Right ventricle myocardium inferior (tissue), 1 donor: ENCODE data around the gene EBP. TPM values are rescaled to one million over a fixed set of nuclear protein-coding genes. Genes with fewer than 3 reads are reported as not detected.
"Not testable (repeated sequence)": the region's sequence is repeated elsewhere in the genome, so short reads cannot be mapped to it uniquely, and the experiment has no call there.

Experiments used
- ATAC-seq: fragments of 200-7000 bp; cut with Tn5 transposase; one replicate; pipeline ENCODE4 v1.9.1; 2020; ENCODE audit warnings: mild to moderate bottlenecking, moderate library complexity
- DNase-seq: peaks from one replicate; pipeline ENCODE4 v3.0.0; 2021; ENCODE audit errors: missing footprints
- intact Hi-C: fragments of 100-400 bp; cut with DNase I; formaldehyde crosslinking; loops from one replicate; pipeline ENCODE4 v1.11.0; 2022
- total RNA-seq: library from RNA; stranded (reverse); fragmentation: NEBNext Ultra II Directional; extraction: Animal tissue kit (Norgen Biotek cat#: 25700); gene quantifications from one replicate; pipeline ENCODE4 v1.2.1, GENCODE V29; 2021
- donor health status: DM: no; HTN: yes; CAD: no; lungs with severe emphysema.

EBP gene
- total RNA-seq, 1 donor from 2014 or later, result 54.1 TPM

DNA sequence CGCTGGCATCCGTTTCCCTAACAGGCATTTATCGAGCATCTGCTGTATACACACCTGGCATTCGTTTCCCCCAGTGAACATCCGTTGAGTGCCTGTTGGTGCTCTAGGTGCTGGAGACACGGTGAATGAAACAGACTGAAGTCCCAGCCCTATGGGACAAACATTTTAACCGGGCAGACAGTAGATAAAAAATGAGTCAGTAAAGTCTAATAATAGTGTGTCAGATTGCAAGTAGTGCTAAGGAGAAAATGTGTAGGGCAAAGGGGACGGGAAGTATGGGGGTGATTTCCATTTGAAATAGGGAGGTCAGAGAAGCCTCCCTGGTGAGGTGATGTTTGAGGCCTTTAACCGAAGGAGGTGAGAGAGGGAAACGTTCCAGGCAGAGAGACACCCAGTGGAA, 5.3 kb upstream of the EBP start:
- intact Hi-C loops, result no loop called here
- DNase-seq (no peak), ATAC-seq (no peak)

DNA sequence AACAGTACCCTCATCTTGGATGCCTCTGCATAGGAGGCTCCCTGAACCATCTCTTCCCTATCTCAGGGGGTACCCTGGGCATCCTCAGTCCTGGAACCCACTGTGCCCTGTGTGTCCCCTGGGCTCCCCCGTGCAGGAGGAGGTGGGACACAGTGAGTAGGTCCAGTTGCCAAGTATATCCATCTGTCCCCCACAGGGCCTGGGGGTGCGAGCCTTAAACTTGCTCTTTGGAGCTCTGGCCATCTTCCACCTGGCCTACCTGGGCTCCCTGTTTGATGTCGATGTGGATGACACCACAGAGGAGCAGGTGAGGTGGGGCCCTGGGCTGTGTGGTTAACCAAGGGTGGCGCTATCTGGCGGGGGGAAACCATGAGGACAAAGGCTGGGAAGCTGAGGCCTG, 4.6 kb upstream of the EBP start:
- intact Hi-C loops, result no loop called here
- ATAC-seq (no peak), DNase-seq (no peak)

DNA sequence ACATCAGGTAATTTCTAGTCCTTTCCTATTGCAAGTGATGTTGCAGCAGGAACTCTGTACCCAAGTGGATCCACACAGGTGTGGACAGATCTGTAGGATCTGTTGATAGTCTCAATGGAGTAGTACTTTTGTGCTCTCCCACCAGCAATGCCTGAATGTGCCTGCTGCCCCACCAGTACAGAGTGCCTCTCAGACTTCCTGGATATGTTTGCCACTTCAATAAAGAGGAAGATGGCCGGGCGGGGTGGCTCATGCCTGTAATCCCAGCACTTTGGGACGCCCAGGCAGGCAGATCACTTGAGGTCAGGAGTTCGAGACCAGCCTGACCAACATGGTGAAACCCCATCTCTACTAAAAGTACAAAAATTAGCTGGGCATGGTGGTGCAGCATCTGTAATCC, 2.1 kb upstream of the EBP start:
- intact Hi-C loops, ATAC-seq, DNase-seq: not testable (repeated sequence)

DNA sequence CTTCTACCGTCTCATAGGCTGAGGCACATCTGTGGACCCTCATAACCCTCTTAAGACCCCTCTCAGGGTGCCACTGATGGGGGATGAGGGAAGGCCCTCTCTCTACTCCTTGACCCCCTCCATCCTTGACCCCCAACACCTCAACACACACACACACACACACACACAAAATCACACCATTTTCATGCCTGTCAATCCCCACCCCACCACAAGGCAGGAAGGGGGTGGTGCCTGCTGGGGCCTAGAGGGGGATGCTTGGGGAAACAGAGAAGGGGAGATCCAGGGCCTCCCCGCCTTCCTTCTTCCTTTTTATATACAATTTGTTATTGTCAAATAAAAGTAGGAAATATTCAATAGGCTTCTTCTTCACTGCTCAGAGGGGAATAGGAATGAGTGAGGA, 1.2 kb upstream of the EBP start:
- intact Hi-C loops, result no loop called here

DNA sequence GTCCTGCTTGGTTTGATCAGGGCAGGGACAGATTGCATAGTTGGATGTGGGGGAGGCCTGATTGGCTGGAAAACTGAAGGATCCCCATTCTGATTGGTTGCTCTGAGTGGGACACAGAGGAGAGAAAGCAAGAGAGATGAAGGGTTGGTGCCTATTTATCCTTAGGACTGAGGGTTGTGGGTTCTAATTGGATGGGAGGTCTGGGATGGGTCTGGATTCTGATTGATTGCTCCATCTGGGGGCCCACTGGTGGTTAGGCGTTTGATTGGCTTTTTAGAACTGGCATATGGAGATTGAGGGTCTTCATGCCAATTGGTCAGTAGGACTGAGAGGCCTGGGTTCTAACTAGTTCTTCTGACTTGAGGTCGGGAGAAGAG, 644 bp upstream of the EBP start:
- DNase-seq (no peak), ATAC-seq (no peak)
- intact Hi-C loops, result no loop called here

More for the DNA sequence above, 1.2 kb upstream of the EBP start:
- no peak for DNase-seq
- ATAC-seq, result no peak

DNA sequence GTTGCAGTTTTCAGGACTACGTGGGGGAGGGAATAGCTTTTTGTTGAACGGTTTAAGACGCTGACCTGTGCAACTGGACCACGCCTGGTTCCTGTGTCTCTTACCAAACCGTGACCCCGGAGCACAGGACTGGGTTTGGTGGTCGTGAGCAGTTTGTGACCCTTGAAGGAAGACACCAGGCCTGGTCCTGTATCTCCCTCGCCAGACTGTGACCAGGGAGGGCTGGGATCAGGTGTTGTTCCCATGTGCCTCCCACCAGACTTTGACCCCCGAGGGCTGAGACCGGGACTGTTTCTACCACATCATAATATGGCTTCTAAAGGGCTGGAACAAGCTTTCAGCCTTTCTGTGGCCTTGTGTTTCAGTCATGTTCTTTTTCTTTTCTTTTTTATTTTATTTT, 683 bp downstream of the EBP start:
- intact Hi-C loops, result no loop called here
- no peak for DNase-seq
- ATAC-seq, result peak; percentile 15

DNA sequence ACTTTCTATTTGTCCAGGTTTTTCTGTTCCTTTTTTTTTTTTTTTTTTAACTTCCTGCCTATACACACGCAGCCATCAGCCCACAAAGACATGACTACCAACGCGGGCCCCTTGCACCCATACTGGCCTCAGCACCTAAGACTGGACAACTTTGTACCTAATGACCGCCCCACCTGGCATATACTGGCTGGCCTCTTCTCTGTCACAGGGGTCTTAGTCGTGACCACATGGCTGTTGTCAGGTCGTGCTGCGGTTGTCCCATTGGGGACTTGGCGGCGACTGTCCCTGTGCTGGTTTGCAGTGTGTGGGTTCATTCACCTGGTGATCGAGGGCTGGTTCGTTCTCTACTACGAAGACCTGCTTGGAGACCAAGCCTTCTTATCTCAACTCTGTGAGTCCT, 2.1 kb downstream of the EBP start:
- intact Hi-C loops, result no loop called here
- no peak for DNase-seq
- ATAC-seq, result no peak

DNA sequence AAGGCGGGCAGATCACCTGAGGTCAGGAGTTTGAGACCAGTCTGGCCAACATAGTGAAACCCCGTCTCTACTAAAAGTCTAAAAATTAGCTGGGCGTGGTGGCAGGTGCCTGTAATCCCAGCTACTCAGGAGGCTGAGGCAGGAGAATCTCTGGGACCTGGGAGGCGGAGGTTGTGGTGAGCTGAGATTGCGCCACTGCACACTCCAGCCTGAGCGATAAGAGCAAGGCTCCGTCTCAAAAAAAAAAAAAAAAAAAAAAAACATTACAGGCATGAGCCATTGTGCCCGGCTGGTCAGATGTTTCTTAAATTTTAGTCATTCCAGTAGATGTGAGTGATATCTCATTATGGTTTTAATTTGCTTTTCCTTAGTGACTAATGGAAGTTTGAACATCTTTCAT, 4.2 kb downstream of the EBP start:
- intact Hi-C loops, DNase-seq, ATAC-seq: not testable (repeated sequence)

DNA sequence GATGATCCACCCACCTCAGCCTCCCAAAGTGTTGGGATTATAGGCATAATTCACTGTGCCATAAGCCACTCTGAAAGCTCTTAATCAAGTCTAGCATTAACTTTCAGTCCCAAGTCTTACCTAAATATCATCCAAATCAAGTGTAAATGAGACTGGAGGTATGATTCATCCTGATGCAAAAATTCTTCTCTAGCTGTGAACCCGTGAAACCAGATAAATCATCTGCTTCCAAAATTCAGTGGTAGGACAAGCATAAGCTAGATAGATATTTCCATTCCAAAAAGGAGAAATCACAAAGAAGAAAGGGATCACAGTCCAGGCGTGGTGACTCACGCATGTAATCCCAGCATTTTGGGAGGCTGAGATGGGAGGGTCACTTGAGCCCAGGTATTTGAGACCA, 9.1 kb downstream of the EBP start:
- ATAC-seq (no peak), DNase-seq (no peak)
- intact Hi-C loops, result no loop called here

DNA sequence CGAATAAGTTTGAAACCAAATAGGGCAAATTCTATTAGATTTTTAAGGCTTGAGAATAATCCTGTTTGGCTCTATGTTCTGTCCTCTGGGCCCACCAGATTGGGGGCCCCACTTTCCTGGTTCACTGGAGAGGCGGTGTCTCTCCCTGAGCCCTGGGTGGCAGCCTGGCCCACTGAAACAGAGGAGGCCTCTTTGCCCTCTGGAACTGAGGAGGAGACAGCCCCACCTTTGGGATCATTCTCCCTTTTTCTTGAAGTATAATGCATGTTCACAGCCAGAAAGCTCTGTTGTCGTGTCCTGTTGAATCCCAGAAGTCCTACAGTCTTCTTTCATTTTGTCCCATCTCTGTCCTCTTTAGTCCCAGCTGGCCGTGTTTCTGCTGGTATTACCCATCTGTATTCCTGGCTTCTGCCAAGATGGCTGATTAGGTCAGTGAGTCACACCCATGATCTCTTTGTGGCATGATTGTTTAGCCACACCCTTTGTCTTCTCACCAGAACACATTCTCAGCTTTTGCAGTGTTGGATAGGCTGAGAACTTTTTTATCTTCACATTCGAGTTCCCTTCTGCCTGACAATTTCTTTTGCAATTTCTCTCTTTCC, 9.9 kb downstream of the EBP start:
- ATAC-seq, result peak; percentile 69
- intact Hi-C loops, result no loop called here
- no peak for DNase-seq

DNA sequence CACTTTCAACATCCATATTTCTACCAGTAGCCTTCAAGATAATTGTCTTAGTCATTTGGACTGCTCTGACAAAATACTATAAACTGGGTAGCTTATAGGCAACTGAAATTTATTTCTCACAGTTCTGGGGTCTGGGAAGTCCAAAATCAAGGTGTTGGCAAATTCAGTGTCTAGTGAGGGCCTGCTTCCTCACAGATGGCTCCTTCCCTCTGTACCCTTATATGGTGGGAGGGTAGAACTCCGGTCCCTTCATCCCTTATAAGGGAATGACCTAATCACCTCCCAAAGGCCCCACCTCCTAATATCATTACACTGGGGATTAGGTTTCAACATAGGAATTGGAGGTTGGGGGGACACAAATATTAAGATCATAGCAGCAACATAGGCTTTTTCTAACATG, 10.6 kb downstream of the EBP start:
- no peak for ATAC-seq
- intact Hi-C loops, result no loop called here
- no peak for DNase-seq

DNA sequence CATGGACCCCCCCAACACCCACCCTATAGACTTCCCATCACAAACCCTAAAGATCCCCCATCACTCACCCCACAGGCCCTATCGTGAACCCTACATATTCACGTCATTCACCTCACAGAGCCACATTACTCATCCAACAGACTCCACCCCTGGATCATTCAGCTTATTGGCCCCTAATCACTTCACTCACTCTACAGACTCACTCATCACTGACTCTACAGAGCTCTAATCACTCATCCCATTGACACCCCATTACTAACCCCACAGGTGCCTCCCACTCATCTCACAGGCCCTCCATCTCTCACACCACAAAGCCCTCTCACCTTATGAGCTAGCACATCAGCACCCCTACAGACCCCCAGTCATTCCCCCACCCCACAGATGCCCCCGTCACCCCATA, 11.6 kb downstream of the EBP start:
- intact Hi-C loops, result no loop called here
- DNase-seq, result no peak
- no peak for ATAC-seq

DNA sequence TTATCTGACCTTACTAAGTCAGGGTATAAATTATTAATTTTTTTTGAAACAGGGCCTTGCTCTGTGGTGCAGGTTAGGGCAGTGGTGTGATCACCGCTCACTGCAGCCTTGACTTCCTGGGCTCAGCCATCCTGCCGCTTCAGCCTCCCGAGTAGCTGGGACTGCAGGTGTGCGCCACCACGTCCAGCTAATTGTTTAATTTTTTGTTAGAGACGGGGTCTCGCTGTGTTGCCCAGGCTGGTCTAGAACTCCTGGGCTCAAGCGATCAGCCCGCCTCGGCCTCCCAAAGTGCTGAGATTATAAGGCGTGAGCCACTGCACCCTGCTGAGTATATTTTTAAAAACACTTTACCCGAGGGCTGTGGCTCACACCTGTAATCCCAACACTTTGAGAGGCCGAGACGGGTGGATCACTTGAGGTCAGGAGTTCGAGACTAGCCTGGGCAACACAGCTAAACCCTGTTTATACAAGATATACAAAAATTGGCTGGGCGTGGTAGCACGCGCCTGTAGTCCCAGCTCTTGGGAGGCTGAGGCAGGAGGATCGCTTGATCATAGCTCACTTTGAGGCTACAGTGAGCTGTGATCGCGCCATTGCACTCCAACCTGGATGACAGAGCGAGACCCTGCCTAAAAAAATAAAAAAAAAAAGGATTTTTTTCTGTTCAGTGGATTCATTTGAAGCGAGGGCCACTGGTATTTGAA, 17.2 kb downstream of the EBP start:
- DNase-seq (no peak), ATAC-seq (no peak)
- intact Hi-C loops, result no loop called here

DNA sequence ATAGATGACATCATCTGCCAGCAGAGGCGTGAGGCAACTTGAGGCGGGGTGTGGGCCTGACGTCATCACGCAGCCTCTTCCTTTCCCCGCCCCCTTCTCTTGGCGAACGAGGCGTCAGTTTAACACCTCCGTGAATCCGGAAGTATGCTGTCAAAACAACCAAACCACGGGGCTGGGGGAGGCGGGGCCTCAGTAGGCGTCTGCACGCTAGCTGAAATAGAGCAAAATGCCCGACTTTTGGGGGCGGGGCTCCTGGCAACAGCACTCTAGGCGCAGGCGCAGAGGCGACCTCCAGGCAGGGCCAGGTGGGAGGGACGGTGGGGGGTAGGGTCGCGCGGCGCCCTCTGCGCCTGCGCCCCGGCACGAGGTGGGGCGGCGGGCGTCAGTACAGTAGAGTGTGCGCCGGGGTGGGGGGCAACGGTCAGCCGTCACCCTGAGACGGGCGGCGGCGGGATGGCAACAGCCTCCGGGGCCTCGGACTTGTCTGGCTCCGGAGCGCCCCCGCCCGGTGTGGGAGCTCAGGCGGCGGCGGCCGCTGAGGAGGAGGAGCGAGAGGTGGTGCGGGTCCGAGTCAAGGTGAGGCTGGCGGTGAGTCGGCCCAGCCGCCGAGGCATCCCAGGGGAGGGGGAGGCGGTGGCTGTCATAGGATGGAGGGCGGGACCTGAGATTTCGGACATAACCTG, 17.9 kb downstream of the EBP start, which contains the start of gene TBC1D25:
Gene TBC1D25 (plus strand): TSS at position 370 of the 683 bp plus-strand sequence. CDS start 84 bp downstream, at position 454.
- ATAC-seq (peak; percentile 97), DNase-seq (peak; percentile 99)
- intact Hi-C loops, result no loop called here

DNA sequence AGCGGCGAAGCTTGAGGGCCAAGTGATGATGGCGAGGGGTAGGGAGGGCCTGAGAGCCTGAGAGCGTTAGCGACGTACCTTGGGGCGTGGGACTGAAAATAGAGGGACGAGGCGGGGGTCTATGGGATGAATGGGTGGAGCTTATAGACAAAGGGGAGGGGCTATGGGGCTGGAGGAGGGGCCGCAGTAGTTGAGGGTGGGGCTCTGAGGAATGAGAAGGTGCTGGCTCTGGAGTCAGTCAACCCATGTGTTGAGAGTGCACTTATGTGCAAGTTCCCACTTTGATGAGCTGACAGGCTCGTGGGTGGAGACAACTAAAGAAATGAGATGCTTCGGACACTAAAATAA, 18.4 kb downstream of the EBP start:
- intact Hi-C loops, result no loop called here
- peak; percentile 71 for ATAC-seq
- DNase-seq, result no peak

DNA sequence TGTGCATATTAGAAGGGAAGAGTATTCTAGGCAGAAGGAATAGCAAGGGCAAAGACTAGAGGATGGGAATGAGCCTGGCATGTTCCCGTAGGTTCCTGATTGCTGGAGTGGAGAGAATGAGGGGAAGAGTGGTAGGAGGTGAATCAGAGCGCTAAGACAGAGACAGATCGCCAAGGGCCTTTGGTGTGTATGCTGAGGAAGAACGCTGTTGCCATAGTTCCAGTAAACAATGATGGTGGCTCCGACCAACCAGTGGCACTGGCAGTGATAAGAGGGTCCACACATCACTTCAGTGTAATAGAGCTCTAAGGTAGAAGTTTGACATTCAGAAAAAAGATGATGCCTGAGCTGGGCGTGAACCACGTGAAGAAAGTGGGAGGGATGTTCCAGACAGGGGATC, 18.9 kb downstream of the EBP start:
- DNase-seq (no peak), ATAC-seq (no peak)
- intact Hi-C loops, result no loop called here

DNA sequence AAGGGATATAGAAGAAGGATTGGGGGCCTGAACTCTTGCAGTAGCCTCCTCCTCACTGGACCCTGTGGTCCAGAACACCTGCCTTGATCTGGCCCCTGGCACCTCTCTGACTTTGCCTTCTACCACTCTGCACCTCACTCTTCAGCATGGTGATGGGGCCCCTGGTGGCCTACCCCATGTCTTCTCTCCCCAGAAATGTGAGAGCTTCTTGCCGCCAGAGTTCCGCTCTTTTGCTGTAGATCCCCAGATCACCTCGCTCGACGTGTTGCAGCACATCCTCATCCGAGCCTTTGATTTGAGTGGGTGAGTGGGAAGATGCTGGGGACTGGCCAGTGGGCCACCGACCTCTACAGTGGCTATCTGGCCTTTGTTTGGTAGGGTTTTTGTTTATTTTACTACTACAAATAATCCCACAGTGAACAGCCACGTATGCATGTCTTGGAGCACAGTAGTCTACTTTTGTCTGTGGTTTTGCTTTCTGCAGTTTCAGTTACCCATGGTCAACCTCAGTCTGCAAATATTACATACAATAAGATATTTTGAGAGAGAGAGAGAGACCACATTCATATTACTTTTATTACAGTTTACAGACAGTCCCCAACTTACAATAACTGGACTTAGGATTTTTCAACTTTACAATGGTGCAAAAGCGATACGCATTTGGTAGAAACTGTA, 19.7 kb downstream of the EBP start:
- intact Hi-C loops, result no loop called here
- DNase-seq, result no peak
- ATAC-seq, result no peak

DNA sequence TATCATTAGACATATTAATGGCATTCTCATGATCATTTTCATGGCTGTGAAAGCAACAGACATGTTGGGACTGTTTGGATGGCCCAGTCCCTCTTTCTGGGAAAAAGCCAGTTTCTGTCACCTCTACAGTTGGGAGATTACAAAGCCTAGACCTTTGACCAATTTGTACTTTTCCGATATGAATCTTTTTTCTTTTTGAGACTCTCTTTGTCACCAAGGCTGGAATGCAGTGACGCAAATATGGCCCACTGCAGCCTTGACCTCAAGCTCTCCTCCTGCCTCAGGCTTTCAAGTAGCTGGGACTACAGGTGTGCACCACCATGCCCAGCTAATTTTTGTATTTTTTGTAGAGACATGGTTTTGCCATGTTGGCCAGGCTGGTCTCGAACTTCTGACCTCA, 27.3 kb downstream of the EBP start:
- intact Hi-C loops, result no loop called here
- DNase-seq, result no peak
- ATAC-seq, result no peak

DNA sequence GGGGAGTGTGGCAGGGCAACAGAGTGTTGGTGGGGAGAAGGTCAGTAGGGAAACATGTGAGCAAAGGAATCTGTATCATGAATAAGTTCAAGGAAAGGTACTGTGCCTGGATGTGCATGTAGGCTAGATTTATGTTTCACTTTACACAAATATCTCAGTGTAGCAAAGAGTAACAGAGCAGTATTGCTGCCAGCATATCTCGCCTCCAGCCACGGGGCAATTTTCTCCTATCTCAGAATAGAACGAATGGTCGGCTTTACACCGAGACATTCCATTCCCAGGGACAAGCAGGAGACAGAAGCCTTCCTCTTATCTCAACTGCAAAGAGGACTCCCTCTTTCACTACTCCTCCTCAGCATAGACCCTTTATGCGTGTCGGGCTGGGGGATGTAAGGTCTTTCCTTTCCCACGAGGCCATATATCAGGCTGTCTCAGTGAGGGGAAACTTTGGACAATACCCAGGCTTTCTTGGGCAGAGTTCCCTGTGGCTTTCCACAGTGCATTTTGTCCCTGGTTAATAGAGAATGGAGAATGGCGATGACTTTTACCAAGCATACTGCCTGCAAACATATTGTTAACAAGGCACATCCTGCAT, 34.2 kb downstream of the EBP start:
- intact Hi-C loops, ATAC-seq, DNase-seq: not testable (repeated sequence)
